Duodenal mucosa (tissue), 2 donors: Measurements from ENCODE around the gene ZNF618.

Source experiments
- H3K27ac ChIP-seq: one replicate; pipeline ENCODE4 v1.7.0; 2013; ENCODE audit warnings: low read depth, low read length
- H3K27me3 ChIP-seq, 2 donors: one replicate each; pipeline ENCODE4 v1.7.0; 2013; ENCODE audit warnings: low read length in 2 of 2, control low read depth in 1 of 2; ENCODE audit not compliant: insufficient read depth in 2 of 2, control insufficient read depth in 1 of 2
- H3K36me3 ChIP-seq, 2 donors: one replicate each; pipeline ENCODE4 v1.7.0; 2013; ENCODE audit warnings: low read length in 2 of 2, control low read depth in 1 of 2; ENCODE audit not compliant: insufficient read depth in 2 of 2, control insufficient read depth in 1 of 2
- H3K4me1 ChIP-seq, 2 donors: one replicate each; pipeline ENCODE4 v1.7.0; 2013; ENCODE audit warnings: low read length in 2 of 2, control low read depth in 1 of 2; ENCODE audit not compliant: insufficient read depth in 2 of 2, control insufficient read depth in 1 of 2
- H3K4me3 ChIP-seq, 2 donors: one replicate each; pipeline ENCODE4 v1.7.0; 2013; ENCODE audit warnings: low read length in 2 of 2, low read depth in 1 of 2
- H3K9ac ChIP-seq, 2 donors: one replicate each; pipeline ENCODE4 v1.7.0; 2013; ENCODE audit warnings: low read length in 2 of 2, low read depth in 1 of 2
- H3K9me3 ChIP-seq, 2 donors: one replicate each; pipeline ENCODE4 v1.7.0; 2013; ENCODE audit warnings: low read length in 2 of 2, control low read depth in 1 of 2; ENCODE audit not compliant: control insufficient read depth in 1 of 2

Gene ZNF618

GRCh38 chr9:113918697-113919350 is 42.7 kb downstream of the ZNF618 start:
- H3K27ac ChIP-seq: no peak overlapping the region
- no peaks in the 10 kb centered on the region for H3K27me3 ChIP-seq
- peaks cover 0 to 9% of the 10 kb centered on the region in 2 donors for H3K9me3 ChIP-seq
- no peak overlapping the region for H3K4me3 ChIP-seq
- H3K36me3 ChIP-seq: no peaks in the 10 kb centered on the region
- H3K9ac ChIP-seq: no peak overlapping the region
- H3K4me1 ChIP-seq: peaks cover 0 to 4% of the 10 kb centered on the region in 2 donors

DNA sequence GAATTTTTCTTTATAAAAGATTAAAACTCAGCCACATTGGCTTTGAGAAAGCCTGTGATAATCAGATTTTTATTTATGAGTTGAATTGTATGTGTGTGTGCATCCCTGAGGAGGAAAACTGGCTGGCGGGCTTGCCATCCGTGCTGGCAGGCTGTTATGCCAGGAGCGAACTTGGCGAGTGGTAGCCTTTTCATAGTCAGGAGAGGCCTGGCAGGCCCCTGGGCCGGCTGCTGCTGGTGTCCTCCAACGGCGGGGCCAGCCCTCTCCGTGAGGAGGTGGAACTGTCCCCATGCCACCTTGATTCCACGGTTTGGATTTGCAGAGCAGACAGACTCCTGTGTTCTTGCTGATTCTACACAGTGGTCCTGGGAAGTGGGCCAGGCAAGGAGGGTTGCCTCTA is 43.3 kb downstream of the ZNF618 start:
- Histone ChIP-seq H3K9me3 (peaks cover 0 to 9% of the 10 kb centered on the region in 2 donors), H3K27ac (no peak overlapping the region)

DNA sequence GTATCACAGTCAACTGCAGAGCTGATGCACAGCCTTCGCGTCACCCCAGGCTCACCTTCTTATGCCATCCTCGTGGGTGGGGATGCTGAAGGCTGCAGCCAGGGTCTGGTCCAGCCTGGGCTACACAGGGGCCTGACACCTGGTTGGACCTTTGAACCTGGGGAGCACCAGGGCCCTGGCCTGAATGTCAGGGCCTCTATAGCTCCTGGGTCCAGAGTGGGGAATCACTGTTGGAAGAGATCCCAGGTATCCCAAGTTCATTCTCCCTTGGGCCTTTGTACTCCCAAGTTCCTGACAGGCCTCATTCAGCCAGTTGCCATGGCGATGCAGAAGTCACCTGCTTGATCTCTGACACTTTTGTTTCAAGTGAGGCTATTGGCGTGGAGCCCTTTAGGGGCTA is 43.8 kb downstream of the ZNF618 start:
- Histone ChIP-seq H3K9ac (no peak overlapping the region), H3K9me3 (peaks cover 0 to 9% of the 10 kb centered on the region in 2 donors), H3K27me3 (no peaks in the 10 kb centered on the region), H3K27ac (no peak overlapping the region), H3K4me3 (no peak overlapping the region), H3K36me3 (no peaks in the 10 kb centered on the region), H3K4me1 (no peaks in the 10 kb centered on the region)

More for the DNA sequence above, 43.3 kb downstream of the ZNF618 start:
- no peaks in the 10 kb centered on the region for H3K27me3 ChIP-seq
- H3K9ac ChIP-seq: no peak overlapping the region
- H3K4me1 ChIP-seq: no peaks in the 10 kb centered on the region
- H3K4me3 ChIP-seq: no peak overlapping the region
- H3K36me3 ChIP-seq: no peaks in the 10 kb centered on the region

DNA sequence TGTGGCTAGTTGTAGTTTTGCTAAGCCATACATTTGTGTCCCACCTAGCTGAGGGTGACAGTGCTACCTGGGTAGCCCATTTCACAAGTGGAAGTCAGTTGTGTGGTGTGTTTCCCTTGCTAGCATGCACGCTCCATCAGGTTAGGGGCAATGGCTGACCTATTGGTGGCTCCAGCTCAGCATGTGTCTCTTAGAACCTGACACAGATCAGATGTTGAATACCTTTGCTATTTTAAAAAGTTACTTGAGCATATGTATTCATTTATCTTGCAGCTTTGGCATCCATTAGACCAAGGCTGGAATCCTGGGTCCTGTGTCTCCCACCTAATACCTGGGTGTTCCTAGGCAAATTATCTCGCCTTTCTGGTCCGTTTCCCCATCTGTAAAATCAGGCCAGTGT is 44.8 kb downstream of the ZNF618 start:
- no peak overlapping the region for H3K27ac ChIP-seq
- H3K4me1 ChIP-seq: no peaks in the 10 kb centered on the region
- no peaks in the 10 kb centered on the region for H3K36me3 ChIP-seq

GRCh38 chr9:113921396-113921925 is 45.4 kb downstream of the ZNF618 start:
- Histone ChIP-seq H3K27ac (no peak overlapping the region), H3K36me3 (no peaks in the 10 kb centered on the region), H3K9me3 (peaks cover 0 to 9% of the 10 kb centered on the region in 2 donors), H3K4me3 (no peak overlapping the region), H3K27me3 (no peaks in the 10 kb centered on the region), H3K4me1 (no peaks in the 10 kb centered on the region), H3K9ac (no peak overlapping the region)

More for the DNA sequence above, 44.8 kb downstream of the ZNF618 start:
- no peak overlapping the region for H3K9ac ChIP-seq
- H3K9me3 ChIP-seq: peaks cover 0 to 9% of the 10 kb centered on the region in 2 donors
- H3K4me3 ChIP-seq: no peak overlapping the region
- H3K27me3 ChIP-seq: no peaks in the 10 kb centered on the region

GRCh38 chr9:113922160-113922559 is 46.1 kb downstream of the ZNF618 start:
- Histone ChIP-seq H3K9ac (no peak overlapping the region), H3K27ac (no peak overlapping the region), H3K4me1 (no peaks in the 10 kb centered on the region), H3K27me3 (no peaks in the 10 kb centered on the region), H3K36me3 (no peaks in the 10 kb centered on the region), H3K4me3 (no peak overlapping the region), H3K9me3 (peaks cover 0 to 9% of the 10 kb centered on the region in 2 donors)

- Histone ChIP-seq H3K9me3 (peaks cover 0 to 18% of the 10 kb centered on the region in 2 donors), H3K27me3 (no peaks in the 10 kb centered on the region), H3K4me1 (no peaks in the 10 kb centered on the region), H3K9ac (no peak overlapping the region), H3K4me3 (no peak overlapping the region), H3K27ac (no peak overlapping the region), H3K36me3 (no peaks in the 10 kb centered on the region)
Measured at GRCh38 chr9:113926211-113926610, 50.1 kb downstream of the ZNF618 start.

DNA sequence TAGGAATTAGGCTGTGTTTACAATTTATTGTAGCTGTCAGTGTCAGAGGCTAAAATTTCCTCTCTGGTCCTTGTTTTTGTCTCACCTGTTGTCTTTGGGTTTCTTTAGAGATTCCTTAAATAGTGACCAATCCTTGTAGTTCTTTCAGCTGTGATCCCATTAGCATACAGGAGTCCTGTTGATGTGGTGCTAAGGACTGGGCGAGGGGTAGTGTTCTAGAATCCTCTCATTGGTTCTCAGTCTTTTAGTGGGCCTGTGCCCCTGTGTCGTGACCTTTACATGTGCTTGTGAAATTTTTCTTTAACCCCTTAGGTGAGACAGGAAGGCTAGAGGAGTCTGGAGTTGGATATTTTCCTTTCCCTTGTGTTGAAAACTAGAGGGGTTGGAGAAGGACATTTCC is 51.2 kb downstream of the ZNF618 start:
- Histone ChIP-seq H3K9me3 (peaks cover 0 to 18% of the 10 kb centered on the region in 2 donors), H3K9ac (no peak overlapping the region), H3K36me3 (no peaks in the 10 kb centered on the region)

GRCh38 chr9:113928269-113928668 is 52.2 kb downstream of the ZNF618 start:
- H3K27ac ChIP-seq: no peak overlapping the region
- peaks cover 0 to 12% of the 10 kb centered on the region in 2 donors for H3K9me3 ChIP-seq
- H3K27me3 ChIP-seq: no peaks in the 10 kb centered on the region
- no peak overlapping the region for H3K4me3 ChIP-seq
- H3K9ac ChIP-seq: no peak overlapping the region
- no peaks in the 10 kb centered on the region for H3K4me1 ChIP-seq
- no peaks in the 10 kb centered on the region for H3K36me3 ChIP-seq

More for the DNA sequence above, 51.2 kb downstream of the ZNF618 start:
- Histone ChIP-seq H3K27me3 (no peaks in the 10 kb centered on the region), H3K27ac (no peak overlapping the region), H3K4me3 (no peak overlapping the region), H3K4me1 (no peaks in the 10 kb centered on the region)

DNA sequence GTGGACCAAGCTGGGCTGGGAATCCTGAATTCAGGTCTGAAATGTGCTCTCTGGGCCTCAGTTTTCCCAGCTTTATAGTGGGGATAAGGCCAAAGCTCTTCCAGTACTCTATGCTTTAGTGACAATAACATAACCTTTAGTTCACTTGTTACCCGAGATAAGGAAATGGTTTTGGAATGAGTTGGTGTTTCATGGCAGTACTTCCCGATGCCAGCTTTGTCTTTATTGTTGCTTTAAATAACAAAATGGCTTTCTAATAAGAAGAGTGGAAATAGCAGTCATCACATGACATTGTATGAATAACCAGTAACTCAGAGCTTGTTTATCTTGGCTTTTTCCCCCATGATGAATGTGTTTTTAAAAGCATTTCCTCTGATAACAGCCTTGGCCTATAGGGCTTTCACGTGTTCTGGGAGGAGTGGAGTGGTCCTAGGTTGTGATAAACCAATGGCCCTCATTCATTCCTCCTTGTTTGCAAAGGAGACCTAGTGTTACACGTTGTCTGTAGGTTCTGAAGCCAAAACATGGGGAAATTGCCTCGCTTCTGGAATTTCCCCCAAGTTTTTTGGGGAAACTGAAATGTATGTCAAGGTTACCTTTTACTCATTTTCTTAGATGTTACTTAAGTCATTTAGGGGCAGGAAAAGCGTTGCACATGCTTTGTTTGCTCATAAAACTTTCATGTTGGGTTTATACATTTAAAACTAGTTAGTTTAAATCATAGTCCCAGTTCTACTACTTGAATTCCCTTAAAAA is 53.7 kb downstream of the ZNF618 start:
- H3K9me3 ChIP-seq: peaks cover 0 to 9% of the 10 kb centered on the region in 2 donors
- no peak overlapping the region for H3K4me3 ChIP-seq
- no peak overlapping the region for H3K27ac ChIP-seq
- H3K9ac ChIP-seq: no peak overlapping the region
- H3K4me1 ChIP-seq: no peaks in the 10 kb centered on the region
- H3K27me3 ChIP-seq: no peaks in the 10 kb centered on the region
- no peaks in the 10 kb centered on the region for H3K36me3 ChIP-seq
